Measurements from ENCODE around the gene NKPD1. TPM values are rescaled to one million over a fixed set of nuclear protein-coding genes. Genes with fewer than 3 reads are reported as not detected.
"Not testable (repeated sequence)": the region's sequence is repeated elsewhere in the genome, so short reads cannot be mapped to it uniquely, and the experiment has no call there.

The NKPD1 gene
- total and polyA plus RNA-seq, 9 donors, result 0.11 to 0.57 (median 0.20) TPM; not detected in 1

- intact Hi-C loops (cut with DNase I), result loop anchor here in 1 of 4 donors (2.0 kb wide), 1 partner anchor 67 kb away; no protein-coding TSS in a partner anchor
- TF ChIP-seq EP300 (IDR thresholded peaks at IDR 0.05) (no peak), CTCF (IDR thresholded peaks at IDR 0.05) (no peak), POLR2A (IDR thresholded peaks at IDR 0.05) (no peak)
- H3K4me1 ChIP-seq (ENCODE audit: insufficient read depth), result peaks cover 2% of the 10 kb centered on the region
- no peak overlapping the region for H3K4me3 ChIP-seq
- no peaks in the 10 kb centered on the region for H3K27me3 ChIP-seq
- 79 to 84% (median 83%) methylated on average over 11 of the region's 11 CpGs for WGBS, 3 donors
- H3K36me3 ChIP-seq, result no peaks in the 10 kb centered on the region
- DNase-seq, result no peak
- no peaks in the 10 kb centered on the region for H3K9me3 ChIP-seq
- no peak overlapping the region for H3K27ac ChIP-seq
Observed at GRCh38 chr19:45121827-45122345, 38.9 kb downstream of the NKPD1 start.

GRCh38 chr19:45119582-45119981 is 41.2 kb downstream of the NKPD1 start:
- no peak overlapping the region for H3K4me3 ChIP-seq
- WGBS, 3 donors, result 87 to 93% (median 92%) methylated on average over 6 of the region's 6 CpGs

GRCh38 chr19:45118591-45119355 is 42.0 kb downstream of the NKPD1 start:
- H3K4me3 ChIP-seq; intact Hi-C loops (cut with DNase I); H3K27ac ChIP-seq; H3K36me3 ChIP-seq; H3K27me3 ChIP-seq; H3K9me3 ChIP-seq; DNase-seq; H3K4me1 ChIP-seq (ENCODE audit: insufficient read depth): not testable (repeated sequence)
- WGBS, 3 donors, result 73 to 78% (median 73%) methylated on average over 18 of the region's 18 CpGs

More at GRCh38 chr19:45119582-45119981, 41.2 kb downstream of the NKPD1 start:
- Histone ChIP-seq H3K4me1 (ENCODE audit: insufficient read depth) (peaks cover 2% of the 10 kb centered on the region), H3K27ac (no peak overlapping the region), H3K36me3 (no peaks in the 10 kb centered on the region), H3K27me3 (no peaks in the 10 kb centered on the region), H3K9me3 (no peaks in the 10 kb centered on the region)
- intact Hi-C loops (cut with DNase I), result no loop called here
- TF ChIP-seq POLR2A (IDR thresholded peaks at IDR 0.05) (no peak), CTCF (IDR thresholded peaks at IDR 0.05) (no peak), EP300 (IDR thresholded peaks at IDR 0.05) (no peak)
- no peak for DNase-seq

- TF ChIP-seq CTCF (IDR thresholded peaks at IDR 0.05) (no peak), EP300 (IDR thresholded peaks at IDR 0.05) (no peak), POLR2A (IDR thresholded peaks at IDR 0.05) (no peak)
- 76 to 82% (median 82%) methylated on average over 5 of the region's 5 CpGs for WGBS, 3 donors
- H3K9me3 ChIP-seq, result no peaks in the 10 kb centered on the region
- intact Hi-C loops (cut with DNase I), result no loop called here
- no peak overlapping the region for H3K27ac ChIP-seq
- peaks cover 2% of the 10 kb centered on the region for H3K4me1 ChIP-seq (ENCODE audit: insufficient read depth)
- H3K36me3 ChIP-seq, result no peaks in the 10 kb centered on the region
- no peaks in the 10 kb centered on the region for H3K27me3 ChIP-seq
- H3K4me3 ChIP-seq, result no peak overlapping the region
- DNase-seq, result no peak
Observed at GRCh38 chr19:45118106-45118505, 42.7 kb downstream of the NKPD1 start.

- H3K27ac ChIP-seq, result no peak overlapping the region
- peaks cover 2% of the 10 kb centered on the region for H3K4me1 ChIP-seq (ENCODE audit: insufficient read depth)
- no peaks in the 10 kb centered on the region for H3K27me3 ChIP-seq
- 59 to 63% (median 62%) methylated on average over 9 to 12 of the region's 12 CpGs for WGBS, 3 donors
- H3K9me3 ChIP-seq, result no peaks in the 10 kb centered on the region
- no peaks in the 10 kb centered on the region for H3K36me3 ChIP-seq
- H3K4me3 ChIP-seq, result no peak overlapping the region
- TF ChIP-seq CTCF (IDR thresholded peaks at IDR 0.05) (no peak), EP300 (IDR thresholded peaks at IDR 0.05) (no peak), POLR2A (IDR thresholded peaks at IDR 0.05) (no peak)
- no peak for DNase-seq
- intact Hi-C loops (cut with DNase I), result no loop called here
Observed at GRCh38 chr19:45117671-45118070, 43.1 kb downstream of the NKPD1 start.
